Progenitor cell of endocrine pancreas (in vitro differentiated cells): Measurements from ENCODE around the gene SCN3B. TPM values are rescaled to one million over a fixed set of nuclear protein-coding genes. Genes with fewer than 3 reads are reported as not detected.

Experiments used
- DNase-seq: peaks from one replicate; pipeline ENCODE4 v3.0.0; 2021; ENCODE audit warnings: low spot score; ENCODE audit not compliant: unreplicated experiment
- H3K27ac Mint-ChIP-seq: 2 replicates; pipeline ENCODE4 v1.8.0; 2021; ENCODE audit warnings: mild to moderate bottlenecking, moderate library complexity, mixed read lengths
- H3K27me3 Mint-ChIP-seq: 2 replicates; pipeline ENCODE4 v1.8.0; 2021; ENCODE audit warnings: mixed read lengths
- H3K36me3 Mint-ChIP-seq: 2 replicates; pipeline ENCODE4 v1.8.0; 2022; ENCODE audit warnings: mixed read lengths; ENCODE audit not compliant: insufficient read depth
- H3K4me1 Mint-ChIP-seq: 2 replicates; pipeline ENCODE4 v1.8.0; 2021; ENCODE audit warnings: low read depth, mixed read lengths
- H3K4me3 Mint-ChIP-seq: 2 replicates; pipeline ENCODE4 v1.8.0; 2021; ENCODE audit warnings: low read depth, mild to moderate bottlenecking, moderate library complexity, mixed read lengths
- H3K9me3 Mint-ChIP-seq: 2 replicates; pipeline ENCODE4 v1.8.0; 2021; ENCODE audit warnings: low read depth, mixed read lengths
- CTCF ChIP-seq: fragments of 200-600 bp; sonication (generic); IDR thresholded peaks from one replicate; pipeline ENCODE4 v1.5.0; 2021; ENCODE audit warnings: antibody characterized with exemption, mild to moderate bottlenecking; ENCODE audit not compliant: unreplicated experiment
- total RNA-seq: library from RNA; stranded (reverse); gene quantifications from 2 replicates; pipeline ENCODE4 v1.2.1, GENCODE V29; 2021

Gene SCN3B
- total RNA-seq, 1 donor from 2014 or later = 4.0 TPM

GRCh38 chr11:123594188-123594901 lies 60.1 kb downstream of the SCN3B start:
- no peak for TF ChIP-seq CTCF
- no peaks in the 10 kb centered on the region for H3K9me3 Mint-ChIP-seq
- no peak for DNase-seq
- H3K4me1 Mint-ChIP-seq = peaks cover 5% of the 10 kb centered on the region
- no peak overlapping the region for H3K27ac Mint-ChIP-seq
- no peaks in the 10 kb centered on the region for H3K27me3 Mint-ChIP-seq
- H3K36me3 Mint-ChIP-seq = no peaks in the 10 kb centered on the region
- no peak overlapping the region for H3K4me3 Mint-ChIP-seq

DNA sequence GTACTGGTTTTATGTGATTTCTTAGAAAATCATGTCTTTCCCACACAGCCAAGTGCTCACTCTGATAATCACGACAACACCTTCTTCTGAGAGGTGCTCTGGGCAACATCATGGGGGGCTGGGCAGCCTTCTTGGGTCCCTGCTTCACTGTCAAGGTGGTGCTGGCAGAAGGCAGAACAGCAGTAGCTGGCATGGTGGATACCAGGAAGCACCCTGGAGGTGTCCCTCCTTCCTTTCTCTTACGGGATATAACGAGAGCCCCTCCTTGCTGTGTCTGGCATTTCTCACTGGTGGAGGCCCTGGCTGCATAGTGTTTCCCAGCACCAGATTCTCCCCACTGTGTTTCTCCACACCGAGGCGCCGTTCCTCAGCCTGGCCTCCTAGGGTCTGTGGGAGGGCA lies 60.9 kb downstream of the SCN3B start:
- no peak for TF ChIP-seq CTCF
- H3K27me3 Mint-ChIP-seq = no peaks in the 10 kb centered on the region
- H3K4me1 Mint-ChIP-seq = peaks cover 10% of the 10 kb centered on the region
- no peak for DNase-seq
- H3K27ac Mint-ChIP-seq = no peak overlapping the region
- H3K4me3 Mint-ChIP-seq = no peak overlapping the region
- H3K9me3 Mint-ChIP-seq = no peaks in the 10 kb centered on the region
- H3K36me3 Mint-ChIP-seq = no peaks in the 10 kb centered on the region

- H3K9me3 Mint-ChIP-seq = no peaks in the 10 kb centered on the region
- H3K27me3 Mint-ChIP-seq = peaks cover 4% of the 10 kb centered on the region
- no peak overlapping the region for H3K27ac Mint-ChIP-seq
- H3K4me3 Mint-ChIP-seq = no peak overlapping the region
- H3K36me3 Mint-ChIP-seq = no peaks in the 10 kb centered on the region
- no peak for DNase-seq
- no peak for TF ChIP-seq CTCF
- H3K4me1 Mint-ChIP-seq = peaks cover 38% of the 10 kb centered on the region
Observed at GRCh38 chr11:123590296-123590912, 64.0 kb downstream of the SCN3B start.

GRCh38 chr11:123588864-123589262 lies 65.6 kb downstream of the SCN3B start:
- Mint-ChIP-seq H3K4me1 (peaks cover 43% of the 10 kb centered on the region), H3K27me3 (peaks cover 4% of the 10 kb centered on the region), H3K27ac (peak overlapping the region; percentile 97), H3K4me3 (no peak overlapping the region), H3K36me3 (no peaks in the 10 kb centered on the region), H3K9me3 (no peaks in the 10 kb centered on the region)
- TF ChIP-seq CTCF = no peak
- DNase-seq = no peak

DNA sequence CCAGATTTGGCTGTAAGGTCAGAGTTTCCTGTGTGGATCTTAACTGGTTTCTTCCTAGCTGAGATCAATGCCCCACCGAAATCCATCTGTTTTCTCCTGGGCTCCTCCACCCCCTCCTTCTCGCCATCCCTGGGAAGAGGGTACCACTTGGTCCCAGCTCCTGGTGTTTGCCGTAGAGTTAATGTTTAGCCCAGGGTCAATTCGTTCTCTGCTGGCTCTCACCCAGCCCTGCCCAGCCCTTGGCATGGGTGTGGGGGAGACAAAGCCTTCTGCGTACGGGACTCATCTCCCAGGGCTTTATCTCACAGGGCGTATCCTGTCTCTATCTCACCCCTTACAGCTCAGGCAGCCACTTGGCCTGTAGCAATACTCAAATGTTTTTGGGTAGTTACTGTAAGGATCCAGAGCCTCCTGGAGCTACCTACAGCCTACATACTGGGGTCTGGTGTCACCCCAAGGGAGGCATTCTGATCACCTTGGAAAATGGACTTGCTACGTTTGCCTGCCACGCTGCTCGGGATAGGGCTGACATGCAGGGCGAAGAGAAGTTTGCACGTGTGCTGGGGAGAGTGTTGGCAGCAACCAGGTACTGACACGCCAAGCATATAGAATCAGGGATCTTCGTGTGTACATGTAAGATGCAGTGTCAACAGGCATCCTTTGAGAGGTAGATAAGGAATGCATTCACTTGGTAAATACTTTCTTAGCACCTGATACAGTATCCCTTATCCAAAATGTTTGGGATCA lies 66.1 kb downstream of the SCN3B start:
- H3K36me3 Mint-ChIP-seq = no peaks in the 10 kb centered on the region
- peaks cover 4% of the 10 kb centered on the region for H3K27me3 Mint-ChIP-seq
- peak; percentile 42 for DNase-seq
- no peak for TF ChIP-seq CTCF
- H3K9me3 Mint-ChIP-seq = no peaks in the 10 kb centered on the region
- H3K4me3 Mint-ChIP-seq = peak overlapping the region; percentile 30
- H3K4me1 Mint-ChIP-seq = peaks cover 43% of the 10 kb centered on the region
- H3K27ac Mint-ChIP-seq = peak overlapping the region; percentile 97
